KOPT-K1 (cell line): ENCODE measurements around the gene LDLRAD3.

Source experiments
- H3K27ac ChIP-seq: fragments of 200-600 bp; sonication (generic); 2 replicates; pipeline ENCODE4 v1.5.1; 2016; ENCODE audit warnings: antibody characterized with exemption, mild to moderate bottlenecking, low read depth, low read length; ENCODE audit not compliant: poor library complexity, severe bottlenecking
- H3K36me3 ChIP-seq: fragments of 200-600 bp; sonication (generic); 2 replicates; pipeline ENCODE4 v1.5.1; 2017; ENCODE audit warnings: antibody characterized with exemption, mild to moderate bottlenecking, low read length, moderate library complexity; ENCODE audit not compliant: insufficient read depth
- H3K9me3 ChIP-seq: fragments of 200-600 bp; sonication (generic); 2 replicates; pipeline ENCODE4 v1.5.1; 2017; ENCODE audit warnings: antibody characterized with exemption, low read length, mild to moderate bottlenecking; ENCODE audit not compliant: insufficient read depth, poor library complexity, severe bottlenecking

The LDLRAD3 gene

DNA sequence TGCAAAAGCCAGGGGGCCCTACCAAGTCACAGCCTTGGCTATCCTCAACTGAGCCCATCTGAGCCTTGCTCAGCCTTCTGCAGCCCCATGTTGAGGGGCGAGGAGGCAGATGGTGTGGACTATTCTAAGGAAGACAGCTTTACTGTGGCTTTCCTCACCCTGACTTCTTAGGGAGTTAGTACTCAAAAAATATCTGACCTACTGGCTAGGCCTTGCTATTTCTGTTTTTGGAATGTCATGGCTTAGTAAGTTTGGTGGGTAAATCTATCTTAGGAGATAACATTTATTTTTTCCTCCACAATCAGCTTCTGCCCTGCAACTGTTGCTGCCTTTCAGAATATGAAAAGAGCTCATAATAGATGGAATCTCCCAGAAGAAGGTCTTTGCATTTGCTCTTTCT lies 80.9 kb downstream of the LDLRAD3 start:
- no peak overlapping the region for H3K27ac ChIP-seq
- no peaks in the 10 kb centered on the region for H3K36me3 ChIP-seq
- H3K9me3 ChIP-seq = no peaks in the 10 kb centered on the region

GRCh38 chr11:36026315-36026968 lies 82.6 kb downstream of the LDLRAD3 start:
- Histone ChIP-seq H3K27ac (no peak overlapping the region), H3K9me3 (no peaks in the 10 kb centered on the region), H3K36me3 (no peaks in the 10 kb centered on the region)

DNA sequence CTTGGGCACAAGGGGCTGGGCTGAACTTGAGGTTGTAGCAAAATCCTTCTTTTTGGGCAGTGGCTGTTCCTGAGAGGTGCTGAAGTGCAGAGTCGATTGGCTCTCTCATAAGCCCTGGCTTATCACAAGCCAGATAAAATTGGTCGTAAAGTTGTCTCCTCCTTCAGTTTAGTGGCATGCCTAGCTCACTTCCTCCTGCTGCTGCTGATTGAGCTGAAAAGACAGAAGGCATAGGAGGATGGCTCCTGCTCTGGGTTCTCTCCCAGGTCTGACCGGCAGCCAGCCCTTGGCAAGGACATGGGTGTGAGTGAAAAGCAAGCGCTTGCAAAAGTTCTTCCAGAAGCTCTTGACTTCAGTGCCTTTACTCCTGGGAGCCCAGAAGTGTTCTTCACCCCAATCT lies 83.9 kb downstream of the LDLRAD3 start:
- Histone ChIP-seq H3K9me3 (no peaks in the 10 kb centered on the region), H3K27ac (no peak overlapping the region), H3K36me3 (no peaks in the 10 kb centered on the region)

- no peaks in the 10 kb centered on the region for H3K9me3 ChIP-seq
- no peaks in the 10 kb centered on the region for H3K36me3 ChIP-seq
- H3K27ac ChIP-seq = no peak overlapping the region
Observed at GRCh38 chr11:36029616-36030015, 85.8 kb downstream of the LDLRAD3 start.

DNA sequence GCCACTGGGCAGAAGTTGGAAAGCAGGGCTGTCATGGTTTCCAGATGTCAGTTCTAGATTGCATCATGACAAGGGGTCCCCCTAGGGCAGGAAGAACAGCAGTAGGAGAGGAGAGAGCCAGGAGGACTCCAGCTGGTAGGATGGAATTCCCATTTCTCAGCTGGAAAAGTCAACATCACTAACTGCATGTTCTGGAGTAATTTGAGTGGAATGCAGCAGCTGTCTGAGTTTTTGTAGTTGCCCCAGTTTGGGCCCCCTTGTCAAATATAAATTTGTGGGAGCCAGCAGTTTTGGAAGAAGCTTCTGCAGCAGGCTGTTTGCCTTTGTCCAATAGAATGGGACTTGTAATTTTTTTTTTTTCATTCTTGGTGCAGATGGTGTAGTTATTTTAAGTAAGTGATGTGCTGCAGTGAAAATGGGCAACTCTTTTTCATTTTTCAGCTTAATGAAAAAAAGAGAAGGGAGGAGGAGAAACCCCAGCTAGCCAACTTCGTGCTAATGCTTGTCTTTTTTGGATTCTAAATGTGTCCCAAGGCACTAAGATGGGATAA lies 86.9 kb downstream of the LDLRAD3 start:
- H3K9me3 ChIP-seq = no peaks in the 10 kb centered on the region
- H3K36me3 ChIP-seq = no peaks in the 10 kb centered on the region
- no peak overlapping the region for H3K27ac ChIP-seq

GRCh38 chr11:36033082-36033751 lies 89.4 kb downstream of the LDLRAD3 start:
- Histone ChIP-seq H3K36me3 (no peaks in the 10 kb centered on the region), H3K27ac (no peak overlapping the region), H3K9me3 (no peaks in the 10 kb centered on the region)

GRCh38 chr11:36033936-36034335 lies 90.1 kb downstream of the LDLRAD3 start:
- Histone ChIP-seq H3K27ac (no peak overlapping the region), H3K36me3 (no peaks in the 10 kb centered on the region), H3K9me3 (no peaks in the 10 kb centered on the region)

DNA sequence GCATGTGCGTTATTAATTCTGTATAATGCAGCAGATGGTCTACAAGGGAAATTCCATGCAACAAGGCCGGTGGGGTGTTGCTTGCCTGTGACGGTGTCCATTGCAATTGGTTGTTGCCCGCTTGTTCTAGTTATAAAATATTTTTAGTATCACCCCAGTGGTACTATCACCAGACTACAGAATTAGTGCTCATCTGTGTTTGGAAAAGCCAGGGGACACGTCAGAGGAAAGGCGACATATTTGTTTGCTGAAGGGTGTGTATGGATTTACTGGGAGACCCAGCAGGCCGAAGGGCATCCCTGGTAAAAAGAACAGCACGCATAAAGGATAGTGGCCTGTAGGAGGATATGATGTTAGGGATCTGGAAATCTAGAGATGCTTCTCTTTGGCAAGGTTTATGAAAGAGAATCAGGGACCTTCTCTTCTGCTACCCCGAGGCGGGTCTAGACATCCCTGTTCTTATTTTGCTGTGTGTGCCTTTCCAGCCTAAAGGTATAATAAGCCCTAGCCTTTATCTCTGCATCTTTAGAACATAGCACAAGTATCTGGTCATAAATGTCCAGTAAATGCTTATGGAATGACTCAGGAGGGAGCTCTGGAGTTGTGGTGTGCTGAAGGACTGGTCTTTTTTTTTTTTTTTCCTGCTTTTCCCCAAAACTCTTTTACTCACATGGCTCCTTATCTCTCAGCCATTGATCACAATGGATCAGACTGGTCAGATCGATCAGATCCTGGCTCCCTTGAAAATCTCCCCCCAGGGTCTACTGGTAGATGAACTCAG lies 90.9 kb downstream of the LDLRAD3 start:
- H3K36me3 ChIP-seq = no peaks in the 10 kb centered on the region
- H3K9me3 ChIP-seq = no peaks in the 10 kb centered on the region
- no peak overlapping the region for H3K27ac ChIP-seq

GRCh38 chr11:36035454-36035853 lies 91.6 kb downstream of the LDLRAD3 start:
- H3K27ac ChIP-seq = no peak overlapping the region

GRCh38 chr11:36035999-36036398 lies 92.1 kb downstream of the LDLRAD3 start:
- H3K9me3 ChIP-seq = no peaks in the 10 kb centered on the region
- H3K27ac ChIP-seq = no peak overlapping the region
- H3K36me3 ChIP-seq = no peaks in the 10 kb centered on the region

More at GRCh38 chr11:36035454-36035853, 91.6 kb downstream of the LDLRAD3 start:
- Histone ChIP-seq H3K36me3 (no peaks in the 10 kb centered on the region), H3K9me3 (no peaks in the 10 kb centered on the region)

DNA sequence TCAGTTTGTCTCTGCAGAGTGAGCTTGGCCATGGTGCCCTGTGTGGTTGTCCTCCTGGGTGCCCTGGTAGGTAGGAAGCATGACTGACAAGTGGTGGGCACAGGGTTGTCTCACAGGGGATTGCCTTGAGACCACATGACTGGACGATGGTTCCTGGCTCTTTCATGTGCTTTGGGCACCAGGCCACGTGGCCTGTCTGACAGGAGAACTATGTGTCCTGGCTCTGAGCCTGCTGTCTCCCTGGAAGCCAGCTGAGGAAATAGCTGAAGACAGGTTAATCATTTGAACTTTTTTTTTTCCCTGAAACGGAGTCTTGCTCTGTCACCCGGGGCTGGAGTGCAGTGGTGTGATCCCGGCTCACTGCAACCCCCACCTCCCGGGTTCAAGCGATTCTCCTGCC lies 93.2 kb downstream of the LDLRAD3 start:
- Histone ChIP-seq H3K9me3 (no peaks in the 10 kb centered on the region), H3K27ac (no peak overlapping the region), H3K36me3 (no peaks in the 10 kb centered on the region)

DNA sequence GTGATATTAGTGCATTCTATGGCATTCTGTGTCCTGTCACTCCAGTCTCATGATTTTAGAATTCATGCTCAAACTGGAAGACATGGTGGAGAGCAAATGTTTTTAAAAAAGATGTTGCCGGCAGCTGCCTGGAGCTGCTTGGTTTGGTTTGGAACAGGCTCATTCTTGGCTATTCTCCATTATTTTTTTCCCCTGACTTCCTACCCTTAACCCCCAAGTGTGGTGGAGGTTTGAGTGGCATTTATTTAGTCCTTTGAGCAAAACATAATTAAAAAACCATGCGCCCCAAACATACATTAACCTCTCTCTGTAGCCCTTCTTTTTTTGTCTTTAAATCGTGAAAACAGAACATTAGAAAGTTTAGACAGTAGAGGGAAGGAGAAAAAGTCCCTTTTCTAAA lies 94.7 kb downstream of the LDLRAD3 start:
- Histone ChIP-seq H3K36me3 (no peaks in the 10 kb centered on the region), H3K27ac (no peak overlapping the region), H3K9me3 (no peaks in the 10 kb centered on the region)

GRCh38 chr11:36039471-36039870 lies 95.6 kb downstream of the LDLRAD3 start:
- no peak overlapping the region for H3K27ac ChIP-seq
- no peaks in the 10 kb centered on the region for H3K36me3 ChIP-seq
- no peaks in the 10 kb centered on the region for H3K9me3 ChIP-seq

DNA sequence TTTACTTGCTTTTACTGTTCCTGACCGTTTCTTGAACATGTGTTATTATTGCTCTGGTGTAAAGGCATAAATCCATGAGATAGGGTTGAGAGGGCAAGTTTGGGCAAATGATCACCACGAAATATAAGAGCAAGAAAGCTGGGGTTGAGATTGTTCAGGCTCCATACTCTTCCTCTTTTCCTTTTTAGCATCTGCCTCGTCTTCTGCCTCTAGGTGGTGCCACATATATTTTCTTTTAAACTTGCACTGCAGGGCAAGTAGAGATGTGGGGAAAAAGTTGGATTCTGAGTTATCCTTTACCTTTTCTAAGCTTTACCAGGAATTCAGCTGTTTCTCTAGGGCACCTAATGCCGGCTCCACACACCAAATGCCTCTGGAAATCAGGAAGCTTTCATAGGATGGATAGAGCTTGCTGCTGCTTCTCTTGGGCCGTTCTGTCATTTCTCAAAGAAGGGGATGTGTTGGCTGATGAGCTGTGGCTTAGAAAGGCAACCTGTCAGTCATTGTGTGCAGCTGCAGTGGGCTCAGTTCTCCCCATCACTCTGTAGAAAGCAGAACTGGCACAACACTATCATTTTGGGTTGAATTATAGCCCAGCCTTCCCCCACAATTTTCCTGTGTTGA lies 98.2 kb downstream of the LDLRAD3 start:
- H3K9me3 ChIP-seq = no peaks in the 10 kb centered on the region
- no peak overlapping the region for H3K27ac ChIP-seq
- no peaks in the 10 kb centered on the region for H3K36me3 ChIP-seq

GRCh38 chr11:36044636-36045035 lies 100.8 kb downstream of the LDLRAD3 start:
- Histone ChIP-seq H3K9me3 (no peaks in the 10 kb centered on the region), H3K36me3 (no peaks in the 10 kb centered on the region), H3K27ac (no peak overlapping the region)
